NCI-H2196 (cell line): ENCODE results near the gene NEIL3.

Experiments
- DNase-seq: peaks from one replicate; lab custom pipeline; 2025; ENCODE audit not compliant: unreplicated experiment; lab: John Stamatoyannopoulos, UW

The NEIL3 gene

DNA sequence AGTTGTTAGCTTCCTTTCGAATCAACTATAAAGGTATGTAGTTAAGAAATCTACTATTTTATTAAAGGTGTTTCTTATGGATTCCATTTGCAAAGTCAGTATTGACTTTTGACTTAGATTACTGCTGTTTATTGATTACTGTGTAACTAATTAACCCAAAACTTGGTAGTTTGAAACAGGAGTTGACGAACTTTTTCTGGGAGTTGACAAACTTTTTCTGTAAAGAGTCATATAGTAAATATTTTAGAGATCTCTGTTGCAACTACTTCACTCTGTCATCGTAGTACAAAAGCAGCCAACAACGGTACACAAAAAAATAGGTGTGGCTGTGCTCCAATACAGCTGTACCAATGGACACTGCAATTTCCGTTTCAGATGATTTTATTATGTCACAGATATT lies 102.3 kb downstream of the NEIL3 start:
- DNase-seq, result no peak
